Gastrocnemius medialis (tissue), 4 donors: Measurements from ENCODE around the gene SSC5D. TPM values are rescaled to one million over a fixed set of nuclear protein-coding genes. Genes with fewer than 3 reads are reported as not detected.

Experiments
- ATAC-seq, 2 donors: fragments of 150-250 bp; one replicate each; pipeline ENCODE4 v1.9.1; 2016
- DNase-seq, 2 donors: peaks; one replicate each; pipeline ENCODE4 v3.0.0-alpha.2; 2019
- H3K27ac ChIP-seq, 4 donors: fragments of 200-600 bp; sonication (generic); 1 replicate in 1 of 4; 2 replicates in 3 of 4; pipeline ENCODE4 v1.5.1; 2016 to 2018; ENCODE audit warnings: mild to moderate bottlenecking in 2 of 4, moderate library complexity in 1 of 4
- H3K27me3 ChIP-seq, 3 donors: fragments of 200-600 bp; sonication (generic) in 2 of 3; 1 replicate in 1 of 3; 2 replicates in 2 of 3; pipeline versions ENCODE4 v1.5.1 to v1.6.0; 2016 to 2019; ENCODE audit warnings: mild to moderate bottlenecking in 1 of 3, moderate library complexity in 1 of 3
- H3K36me3 ChIP-seq, 2 donors: fragments of 200-600 bp; sonication (generic) in 1 of 2; one replicate each; pipeline ENCODE4 v1.5.1; 2017 to 2018
- H3K4me1 ChIP-seq, 2 donors: fragments of 200-600 bp; sonication (generic) in 1 of 2; one replicate each; pipeline ENCODE4 v1.5.1; 2016 to 2017; ENCODE audit warnings: mild to moderate bottlenecking in 2 of 2
- H3K4me3 ChIP-seq, 4 donors: fragments of 200-600 bp; sonication (generic) in 3 of 4; 1 replicate in 1 of 4; 2 replicates in 3 of 4; pipeline ENCODE4 v1.5.1; 2016 to 2019; ENCODE audit warnings: mild to moderate bottlenecking in 2 of 4
- H3K9me3 ChIP-seq, 3 donors: fragments of 200-600 bp; sonication (generic) in 2 of 3; 1 replicate in 1 of 3; 2 replicates in 2 of 3; pipeline ENCODE4 v1.5.1; 2016 to 2019
- POLR2A ChIP-seq, 2 donors: fragments of 450-650 bp; IDR thresholded peaks; one replicate each; pipeline ENCODE4 v1.6.1; 2017; ENCODE audit warnings: antibody characterized with exemption in 2 of 2, mild to moderate bottlenecking in 2 of 2, moderate library complexity in 2 of 2
- in situ Hi-C, 4 donors: fragments of 200-750 bp; cut with MboI; loops; one replicate each; pipeline versions ENCODE4 v1.15.0 to v1.8.0; 2017; ENCODE audit warnings: low sequenced_read_pairs in 4 of 4
- intact Hi-C: fragments of 100-400 bp; cut with DNase I; formaldehyde crosslinking; loops from one replicate; pipeline ENCODE4 v1.15.1; 2023; ENCODE audit warnings: low total_unique reads
- total RNA-seq, 4 donors: library from RNA; depleted of rRNA; stranded (reverse); fragments of >200 nt; gene quantifications; one replicate each; pipeline versions ENCODE4 v1.1.0 to v1.2.3, GENCODE V29; 2016
- TF ChIP-seq, protein P1 (sequence below), 5 experiments: fragments of 450-650 bp in 3 of 5; fragments of 200-600 bp in 2 of 5; sonication (generic) in 2 of 5; IDR thresholded peaks in 4 of 5; conservative IDR thresholded peaks in 1 of 5; 1 replicate in 4 of 5; 2 replicates in 1 of 5; pipeline ENCODE4 v1.5.1; 2016 to 2019; ENCODE audit warnings: antibody characterized with exemption in 5 of 5, mild to moderate bottlenecking in 3 of 5, moderate library complexity in 3 of 5

The SSC5D gene
- total RNA-seq, 4 donors from 2014 or later = 0.53 to 2.2 (median 1.1) TPM

DNA sequence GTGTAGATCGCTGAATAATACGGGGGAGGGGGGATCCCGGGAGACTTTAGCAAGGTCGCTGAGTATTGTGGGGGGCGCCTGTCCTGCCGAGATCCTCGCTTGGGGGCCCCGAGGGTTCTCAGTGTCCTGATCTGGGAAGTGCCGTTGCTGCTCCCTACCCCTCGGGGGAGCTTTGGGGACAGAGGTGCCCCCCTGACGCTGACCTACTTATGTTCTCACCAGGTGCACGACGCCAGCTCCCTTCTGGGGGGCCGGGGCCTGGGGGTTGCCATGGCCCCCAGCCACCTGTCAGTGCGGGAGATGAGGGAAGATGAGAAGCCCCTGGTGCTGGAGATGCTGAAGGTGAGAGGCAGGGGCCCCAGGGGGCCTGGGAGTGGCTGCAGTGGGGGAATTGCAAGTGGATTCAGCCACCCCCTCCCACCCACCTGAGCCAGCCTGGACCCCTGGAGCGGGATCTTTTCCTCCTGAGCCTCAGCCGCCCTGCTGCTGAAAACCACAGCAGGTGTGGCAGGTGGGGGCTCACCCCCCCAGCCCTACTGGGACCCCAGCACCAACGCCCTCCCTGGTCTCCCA, 2.7 kb upstream of the SSC5D start:
- Histone ChIP-seq H3K4me1 (peaks cover 11 to 28% of the 10 kb centered on the region in 2 donors), H3K4me3 (peak overlapping the region; percentile 59 to 71 (median 62)), H3K36me3 (peaks cover 0 to 7% of the 10 kb centered on the region in 2 donors), H3K27ac (peak overlapping the region; percentile 73 to 80 (median 76)), H3K27me3 (peaks cover 6 to 16% (median 11%) of the 10 kb centered on the region in 3 donors), H3K9me3 (no peaks in the 10 kb centered on the region)
- TF ChIP-seq, protein P1, sequence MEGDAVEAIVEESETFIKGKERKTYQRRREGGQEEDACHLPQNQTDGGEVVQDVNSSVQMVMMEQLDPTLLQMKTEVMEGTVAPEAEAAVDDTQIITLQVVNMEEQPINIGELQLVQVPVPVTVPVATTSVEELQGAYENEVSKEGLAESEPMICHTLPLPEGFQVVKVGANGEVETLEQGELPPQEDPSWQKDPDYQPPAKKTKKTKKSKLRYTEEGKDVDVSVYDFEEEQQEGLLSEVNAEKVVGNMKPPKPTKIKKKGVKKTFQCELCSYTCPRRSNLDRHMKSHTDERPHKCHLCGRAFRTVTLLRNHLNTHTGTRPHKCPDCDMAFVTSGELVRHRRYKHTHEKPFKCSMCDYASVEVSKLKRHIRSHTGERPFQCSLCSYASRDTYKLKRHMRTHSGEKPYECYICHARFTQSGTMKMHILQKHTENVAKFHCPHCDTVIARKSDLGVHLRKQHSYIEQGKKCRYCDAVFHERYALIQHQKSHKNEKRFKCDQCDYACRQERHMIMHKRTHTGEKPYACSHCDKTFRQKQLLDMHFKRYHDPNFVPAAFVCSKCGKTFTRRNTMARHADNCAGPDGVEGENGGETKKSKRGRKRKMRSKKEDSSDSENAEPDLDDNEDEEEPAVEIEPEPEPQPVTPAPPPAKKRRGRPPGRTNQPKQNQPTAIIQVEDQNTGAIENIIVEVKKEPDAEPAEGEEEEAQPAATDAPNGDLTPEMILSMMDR (IDR thresholded peaks at IDR 0.05 in 4 of 5, conservative IDR thresholded peaks at IDR 0.05 in 1 of 5) = no peak
- TF ChIP-seq POLR2A (IDR thresholded peaks at IDR 0.05) = no peak
- ATAC-seq (no peak), DNase-seq (no peak)
- intact Hi-C loops = no loop called here
- in situ Hi-C loops = no loop called here

DNA sequence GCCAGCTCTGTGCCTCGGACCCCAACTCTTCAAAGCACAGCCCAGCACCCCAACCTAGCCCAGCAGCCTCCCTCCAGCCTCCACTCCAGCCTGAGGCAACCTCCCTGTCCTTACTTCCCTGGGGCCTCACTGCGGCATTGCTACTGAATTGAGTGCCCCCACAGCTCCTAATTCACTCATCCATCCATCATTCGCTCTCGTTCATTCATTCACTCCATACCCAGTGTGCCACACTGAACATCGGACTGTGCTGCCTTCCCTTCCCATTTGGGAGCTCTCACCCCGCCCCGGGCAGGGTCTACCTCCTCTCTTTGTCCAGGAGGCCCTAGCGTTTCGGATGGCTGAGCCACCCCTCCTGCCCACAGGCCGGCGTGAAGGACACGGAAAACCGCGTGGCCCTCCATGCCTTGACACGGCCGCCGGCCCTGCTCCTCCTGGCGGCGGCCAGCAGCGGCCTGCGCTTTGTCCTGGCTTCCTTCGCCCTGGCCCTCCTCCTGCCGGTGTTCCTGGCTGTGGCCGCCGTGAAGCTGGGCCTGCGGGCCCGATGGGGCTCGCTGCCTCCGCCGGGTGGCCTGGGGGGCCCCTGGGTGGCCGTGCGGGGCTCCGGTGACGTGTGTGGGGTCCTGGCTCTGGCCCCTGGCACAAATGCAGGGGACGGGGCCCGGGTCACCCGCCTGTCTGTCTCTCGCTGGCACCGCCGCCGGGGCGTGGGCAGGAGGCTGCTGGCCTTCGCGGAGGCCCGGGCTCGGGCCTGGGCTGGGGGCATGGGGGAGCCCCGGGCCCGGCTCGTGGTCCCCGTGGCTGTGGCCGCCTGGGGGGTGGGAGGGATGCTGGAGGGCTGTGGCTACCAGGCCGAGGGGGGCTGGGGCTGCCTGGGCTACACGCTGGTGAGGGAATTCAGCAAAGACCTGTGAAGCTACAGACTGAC, 1.9 kb upstream of the SSC5D start:
- intact Hi-C loops (no loop called here), in situ Hi-C loops (no loop called here)
- Histone ChIP-seq H3K9me3 (no peaks in the 10 kb centered on the region), H3K27me3 (peaks cover 6 to 16% (median 11%) of the 10 kb centered on the region in 3 donors), H3K4me1 (peaks cover 11 to 28% of the 10 kb centered on the region in 2 donors), H3K36me3 (peaks cover 0 to 7% of the 10 kb centered on the region in 2 donors), H3K4me3 (no peak overlapping the region), H3K27ac (peak overlapping the region; percentile 67 to 80 (median 76))
- TF ChIP-seq, protein P1 (IDR thresholded peaks at IDR 0.05 in 4 of 5, conservative IDR thresholded peaks at IDR 0.05 in 1 of 5) = peak in 2 of 5 experiments; percentile 28 to 33
- no peak for TF ChIP-seq POLR2A (IDR thresholded peaks at IDR 0.05)
- DNase-seq (no peak), ATAC-seq (peak; percentile 24 to 28)

DNA sequence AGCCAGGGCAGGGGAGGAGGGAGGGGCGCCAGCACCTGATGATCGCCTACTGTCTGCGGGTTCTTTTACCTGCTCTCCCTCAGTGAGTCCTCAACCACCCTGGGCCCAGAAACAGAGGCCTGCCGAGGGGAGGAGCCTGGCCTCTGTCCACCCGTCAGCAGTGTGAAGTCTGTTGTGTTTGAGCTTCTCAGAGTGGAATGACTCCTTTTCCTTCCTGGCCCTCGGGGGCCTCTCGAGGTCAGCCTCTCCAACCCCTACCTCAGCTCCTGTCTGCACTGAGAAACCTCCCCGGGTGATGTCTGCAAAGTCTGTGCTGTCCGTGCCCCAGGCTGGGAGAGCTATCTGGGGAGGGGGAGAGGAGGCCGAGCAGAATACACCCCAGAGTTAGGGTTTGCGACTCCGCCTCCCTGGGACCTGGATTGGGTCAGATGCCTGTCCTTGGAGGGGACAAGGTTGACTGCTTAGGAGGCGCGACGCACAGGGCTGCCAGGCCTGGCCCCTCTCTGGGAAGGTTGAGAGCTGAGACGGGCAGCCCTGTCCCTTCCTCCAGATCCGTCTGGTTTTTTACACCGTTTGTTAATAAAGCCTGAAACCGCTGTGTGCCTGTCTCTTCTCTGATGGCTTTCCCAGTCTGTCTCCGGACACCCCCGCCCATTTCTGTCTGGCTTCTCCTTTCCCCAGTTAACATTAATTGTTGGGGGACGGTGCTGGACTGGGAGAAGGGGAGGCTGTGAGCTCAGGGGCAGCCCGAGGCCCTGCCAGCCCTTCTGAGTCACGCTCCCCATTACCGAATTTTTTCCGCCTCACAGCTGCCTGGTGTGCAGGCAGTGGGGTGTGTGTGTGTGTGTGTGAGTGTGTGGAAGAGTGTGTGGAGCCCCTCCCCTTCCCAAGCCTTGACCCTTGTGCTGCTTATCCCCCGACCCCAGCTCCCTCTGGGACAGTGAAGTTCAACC, 989 bp upstream of the SSC5D start:
- H3K4me3 ChIP-seq = no peak overlapping the region
- peak in 1 of 2 donors; percentile 47 for DNase-seq

More for the DNA sequence above, 989 bp upstream of the SSC5D start:
- in situ Hi-C loops (no loop called here), intact Hi-C loops (no loop called here)
- H3K27me3 ChIP-seq = peaks cover 6 to 16% (median 11%) of the 10 kb centered on the region in 3 donors
- peak overlapping the region; percentile 67 to 80 (median 76) for H3K27ac ChIP-seq
- peaks cover 11 to 28% of the 10 kb centered on the region in 2 donors for H3K4me1 ChIP-seq
- H3K36me3 ChIP-seq = peaks cover 0 to 7% of the 10 kb centered on the region in 2 donors
- no peak for TF ChIP-seq POLR2A (IDR thresholded peaks at IDR 0.05)
- TF ChIP-seq, protein P1 (IDR thresholded peaks at IDR 0.05 in 4 of 5, conservative IDR thresholded peaks at IDR 0.05 in 1 of 5) = no peak
- H3K9me3 ChIP-seq = no peaks in the 10 kb centered on the region
- ATAC-seq = peak; percentile 37 to 47
